H1 (cell line): ENCODE data around the gene KRT5. TPM values are rescaled to one million over a fixed set of nuclear protein-coding genes. Genes with fewer than 3 reads are reported as not detected.

Source experiments
- CTCF ChIA-PET: fragments of 300-600 bp; sonication (Branson Sonifier 250); formaldehyde crosslinking; loops from one replicate; lab custom pipeline; 2021; ENCODE audit not compliant: partially characterized antibody; lab: Charles Lee
- POLR2A ChIA-PET: fragments of 300-600 bp; sonication (Branson Sonifier 250); formaldehyde crosslinking; loops from one replicate; lab custom pipeline; 2021; ENCODE audit warnings: inconsistent platforms; ENCODE audit not compliant: partially characterized antibody; lab: Charles Lee
- DNase-seq, 2 experiments: peaks; one replicate each; pipeline versions ENCODE4 v3.0.0 to v3.0.0-alpha.2; 2010 to 2022; ENCODE audit warnings: low spot score in 2 of 2, low read depth in 1 of 2, mixed read lengths in 1 of 2
- FAIRE-seq: peaks from 2 replicates; lab custom pipeline; 2011; peaks lifted over from hg19 to GRCh38; lab: Jason Lieb, UNC
- H2AFZ ChIP-seq: 2 replicates; pipeline ENCODE4 v1.8.1; 2012; ENCODE audit warnings: low read length, inconsistent platforms
- H2AK5ac ChIP-seq: 2 replicates; pipeline ENCODE4 v1.6.1; 2013; ENCODE audit warnings: low read depth, low read length
- H2BK120ac ChIP-seq: replicated peaks from 2 replicates; pipeline ENCODE3; 2013; ENCODE audit warnings: low read depth, low read length, inconsistent platforms
- H2BK12ac ChIP-seq: 2 replicates; pipeline ENCODE4 v1.6.1; 2013; ENCODE audit warnings: low read depth, low read length
- H2BK15ac ChIP-seq: 2 replicates; pipeline ENCODE4 v1.6.1; 2013; ENCODE audit warnings: low read length
- H2BK20ac ChIP-seq: 2 replicates; pipeline ENCODE4 v1.6.1; 2013; ENCODE audit warnings: low read length
- H2BK5ac ChIP-seq: 2 replicates; pipeline ENCODE4 v1.6.1; 2013; ENCODE audit warnings: low read depth, low read length
- H3K14ac ChIP-seq: 2 replicates; pipeline ENCODE4 v1.6.1; 2013; ENCODE audit warnings: inconsistent platforms; ENCODE audit not compliant: insufficient read length
- H3K18ac ChIP-seq: 2 replicates; pipeline ENCODE4 v1.6.1; 2013; ENCODE audit warnings: low read length; ENCODE audit errors: extremely low read depth
- H3K23ac ChIP-seq: 2 replicates; pipeline ENCODE4 v1.6.1; 2013; ENCODE audit warnings: inconsistent platforms; ENCODE audit not compliant: insufficient read length
- H3K23me2 ChIP-seq: 2 replicates; pipeline ENCODE4 v1.6.1; 2013; ENCODE audit warnings: low read depth, low read length
- H3K27ac ChIP-seq: 2 replicates; pipeline ENCODE4 v1.6.1; 2011; ENCODE audit warnings: low read depth, low read length, inconsistent platforms
- H3K27me3 ChIP-seq, 4 experiments: replicated peaks in 1 of 4; 1 replicate in 1 of 4; 2 replicates in 3 of 4; pipeline versions ENCODE4 v1.6.1 to v1.8.1; 2011 to 2013; ENCODE audit warnings: low read length in 3 of 4, mild to moderate bottlenecking in 3 of 4, inconsistent platforms in 2 of 4, mixed read lengths in 2 of 4, moderate library complexity in 1 of 4; ENCODE audit not compliant: control insufficient read depth in 3 of 4, insufficient read depth in 3 of 4; ENCODE audit errors: extremely low read depth in 1 of 4
- H3K36me3 ChIP-seq, 4 experiments: 2 replicates each; pipeline versions ENCODE4 v1.6.1 to v1.8.1; 2011 to 2013; ENCODE audit warnings: mild to moderate bottlenecking in 4 of 4, low read length in 3 of 4, moderate library complexity in 2 of 4, control low read depth in 1 of 4, inconsistent platforms in 1 of 4; ENCODE audit not compliant: insufficient read depth in 4 of 4, control insufficient read depth in 2 of 4
- H3K4ac ChIP-seq: replicated peaks from 2 replicates; pipeline ENCODE3; 2013; ENCODE audit warnings: low read length, low read depth, mixed read lengths, inconsistent platforms; ENCODE audit not compliant: insufficient read length
- H3K4me1 ChIP-seq, 4 experiments: replicated peaks in 1 of 4; 1 replicate in 1 of 4; 2 replicates in 3 of 4; pipeline versions ENCODE4 v1.6.1 to v1.8.1; 2011 to 2013; ENCODE audit warnings: low read length in 3 of 4, inconsistent platforms in 2 of 4, mixed read lengths in 1 of 4; ENCODE audit not compliant: insufficient read depth in 4 of 4, control insufficient read depth in 3 of 4
- H3K4me2 ChIP-seq, 2 experiments: 2 replicates each; pipeline versions ENCODE4 v1.6.1 to v1.8.1; 2011 to 2013; ENCODE audit warnings: low read depth in 2 of 2, low read length in 2 of 2, control low read depth in 1 of 2, inconsistent platforms in 1 of 2, mild to moderate bottlenecking in 1 of 2; ENCODE audit not compliant: insufficient read depth in 1 of 2
- H3K4me3 ChIP-seq, 4 experiments: fragments of 200-600, 300-600 bp in 1 of 4; sonication (generic), shearing (Covaris generic), sonication (Bioruptor Twin) in 1 of 4; 2 replicates each; pipeline versions ENCODE4 v1.5.1 to v1.8.1; 2011 to 2016; ENCODE audit warnings: low read length in 4 of 4, low read depth in 3 of 4, control low read depth in 2 of 4, inconsistent platforms in 2 of 4, mild to moderate bottlenecking in 2 of 4, mixed read lengths in 1 of 4, moderate library complexity in 1 of 4; ENCODE audit not compliant: insufficient read depth in 2 of 4; ENCODE audit errors: extremely low read depth in 1 of 4
- H3K56ac ChIP-seq: replicated peaks from 2 replicates; pipeline ENCODE3; 2013; ENCODE audit warnings: low read depth, mild to moderate bottlenecking, mixed read lengths, low read length, inconsistent platforms; ENCODE audit not compliant: insufficient read length
- H3K79me1 ChIP-seq: 2 replicates; pipeline ENCODE4 v1.6.1; 2013; ENCODE audit warnings: low read depth, low read length, control low read depth
- H3K79me2 ChIP-seq, 2 experiments: 2 replicates each; pipeline versions ENCODE4 v1.6.1 to v1.8.1; 2012 to 2013; ENCODE audit warnings: low read length in 2 of 2, mild to moderate bottlenecking in 2 of 2, inconsistent platforms in 1 of 2; ENCODE audit not compliant: insufficient read depth in 2 of 2, control insufficient read depth in 1 of 2
- H3K9ac ChIP-seq, 4 experiments: replicated peaks in 1 of 4; 1 replicate in 1 of 4; 2 replicates in 3 of 4; pipeline versions ENCODE4 v1.6.1 to v1.8.1; 2011 to 2013; ENCODE audit warnings: low read depth in 3 of 4, low read length in 3 of 4, control low read depth in 2 of 4, mild to moderate bottlenecking in 2 of 4, moderate library complexity in 2 of 4, inconsistent platforms in 1 of 4; ENCODE audit errors: extremely low read depth in 1 of 4
- H3K9me3 ChIP-seq, 2 experiments: 2 replicates each; pipeline versions ENCODE4 v1.6.1 to v1.8.1; 2012 to 2013; ENCODE audit warnings: mild to moderate bottlenecking in 2 of 2, moderate library complexity in 2 of 2, control low read depth in 1 of 2, inconsistent platforms in 1 of 2, low read depth in 1 of 2, low read length in 1 of 2, mixed read lengths in 1 of 2; ENCODE audit not compliant: insufficient read depth in 2 of 2
- H4K20me1 ChIP-seq, 2 experiments: replicated peaks in 1 of 2; 2 replicates each; pipeline versions ENCODE3 to v1.8.1; 2011 to 2013; ENCODE audit warnings: inconsistent platforms in 2 of 2, low read length in 2 of 2, mild to moderate bottlenecking in 1 of 2; ENCODE audit not compliant: insufficient read depth in 2 of 2, control insufficient read depth in 1 of 2
- H4K5ac ChIP-seq: 2 replicates; pipeline ENCODE4 v1.6.1; 2013; ENCODE audit warnings: low read length, low read depth, mixed read lengths, inconsistent platforms; ENCODE audit not compliant: insufficient read length
- H4K8ac ChIP-seq: 2 replicates; pipeline ENCODE4 v1.8.0; 2013; ENCODE audit warnings: mild to moderate bottlenecking, moderate library complexity, low read length, inconsistent platforms; ENCODE audit not compliant: insufficient read depth; ENCODE audit errors: extremely low read depth
- H4K91ac ChIP-seq: replicated peaks from 2 replicates; pipeline ENCODE3; 2013; ENCODE audit warnings: low read length, mixed read lengths, inconsistent platforms; ENCODE audit not compliant: insufficient read length
- CBX8 ChIP-seq: fragments of 300-800, 300-1000 bp; sonication (generic); IDR thresholded peaks from 2 replicates; pipeline ENCODE4 v1.7.1; 2016; ENCODE audit warnings: low read depth, low read length, borderline replicate concordance
- CEBPB ChIP-seq: IDR thresholded peaks from 2 replicates; pipeline ENCODE4 v1.6.1; 2012; ENCODE audit warnings: low read depth, low read length
- CHD2 ChIP-seq: IDR thresholded peaks from 2 replicates; pipeline ENCODE4 v1.6.1; 2012; ENCODE audit warnings: low read length, improper control_type of control experiment
- CREB1 ChIP-seq: IDR thresholded peaks from 2 replicates; pipeline ENCODE4 v1.6.1; 2012; ENCODE audit warnings: inconsistent platforms
- CTBP2 ChIP-seq: IDR thresholded peaks from 2 replicates; pipeline ENCODE4 v1.7.0; 2011; ENCODE audit warnings: borderline replicate concordance, mild to moderate bottlenecking, moderate library complexity, mixed read lengths, low read length; ENCODE audit not compliant: insufficient read depth, insufficient read length
- GABPA ChIP-seq: IDR thresholded peaks from 2 replicates; pipeline ENCODE4 v1.6.1; 2011; ENCODE audit warnings: mild to moderate bottlenecking, low read length, moderate library complexity, borderline replicate concordance; ENCODE audit not compliant: insufficient read depth
- HDAC2 ChIP-seq, 2 experiments: fragments of 300-600 bp in 1 of 2; sonication (generic) in 1 of 2; IDR thresholded peaks; 2 replicates each; pipeline ENCODE4 v1.6.1; 2011 to 2012; ENCODE audit warnings: low read depth in 2 of 2, low read length in 2 of 2, mild to moderate bottlenecking in 2 of 2, moderate library complexity in 2 of 2, borderline replicate concordance in 1 of 2, inconsistent platforms in 1 of 2
- KDM1A ChIP-seq: fragments of 200-600, 300-600 bp; sonication (generic); IDR thresholded peaks from 2 replicates; pipeline ENCODE4 v1.7.1; 2016; ENCODE audit warnings: mild to moderate bottlenecking, low read length, borderline replicate concordance
- NANOG ChIP-seq: IDR thresholded peaks from 2 replicates; pipeline ENCODE4 v1.6.1; 2011; ENCODE audit warnings: low read length, low read depth, mild to moderate bottlenecking, inconsistent platforms; ENCODE audit not compliant: insufficient read depth, poor library complexity, severe bottlenecking
- POLR2AphosphoS5 ChIP-seq: IDR thresholded peaks from 2 replicates; pipeline ENCODE4 v1.6.1; 2011; ENCODE audit warnings: low read depth, low read length
- SAP30 ChIP-seq: fragments of 300-600 bp; sonication (generic); IDR thresholded peaks from 2 replicates; pipeline ENCODE4 v1.7.1; 2012; ENCODE audit warnings: low read length, moderate library complexity, mild to moderate bottlenecking, inconsistent platforms; ENCODE audit not compliant: insufficient read depth, insufficient replicate concordance
- SIX5 ChIP-seq: IDR thresholded peaks from 2 replicates; pipeline ENCODE4 v1.6.1; 2011; ENCODE audit warnings: mild to moderate bottlenecking, low read depth, low read length
- SP1 ChIP-seq: IDR thresholded peaks from 2 replicates; pipeline ENCODE4 v1.6.1; 2011; ENCODE audit warnings: low read depth, low read length
- TCF12 ChIP-seq: IDR thresholded peaks from 2 replicates; pipeline ENCODE4 v1.6.1; 2011; ENCODE audit warnings: low read depth, mild to moderate bottlenecking, low read length
- TEAD4 ChIP-seq: IDR thresholded peaks from 2 replicates; pipeline ENCODE4 v1.6.1; 2012; ENCODE audit warnings: low read depth, low read length, inconsistent platforms, mixed read lengths
- WGBS, 2 experiments: shearing (Covaris generic) in 1 of 2; methylation state at CpG; one replicate each; pipeline versions ENCODE4 v1.1.6 to v1.1.7; 2013 to 2015; ENCODE audit warnings: low lambda C conversion rate in 2 of 2, mixed read lengths in 2 of 2, inconsistent platforms in 1 of 2, low coverage in 1 of 2, missing lambda C conversion rate in 1 of 2; ENCODE audit not compliant: insufficient replicate concordance in 2 of 2, insufficient coverage in 1 of 2, insufficient read length in 1 of 2; ENCODE audit errors: extremely low coverage in 1 of 2, missing lambda C conversion rate in 1 of 2; 5-methylcytosine and 5-hydroxymethylcytosine counted together
- polyA plus RNA-seq, 7 experiments: library from polyadenylated mRNA; depleted of rRNA in 3 of 7; stranded (reverse) in 5 of 7; unstranded in 2 of 7; fragments of >200 nt in 5 of 7; fragments of 200-250 nt in 2 of 7; gene quantifications; 1 replicate in 5 of 7; 2 replicates in 1 of 7; 4 replicates in 1 of 7; pipeline versions ENCODE4 v1.2.1 to v1.2.3, GENCODE V29; 2011 to 2013; ENCODE audit warnings: missing spikeins in 2 of 7, mixed read lengths in 2 of 7
- total RNA-seq: library from RNA; stranded (reverse); fragmentation: NEBNext Ultra II Directional; extraction: Animal tissue kit (Norgen Biotek cat#: 25700); gene quantifications from 2 replicates; pipeline ENCODE4 v1.2.1, GENCODE V29; 2021

KRT5 gene
- total and polyA plus RNA-seq, 2 of the 8 experiments (the other 6 are each of a cell fraction or from before 2014, with no cell fraction given) = 0.18 TPM; not detected in 1

- no peaks in the 10 kb centered on the region for H3K23me2 ChIP-seq
- no peak overlapping the region for H2BK12ac ChIP-seq
- no peak overlapping the region for H4K8ac ChIP-seq
- H3K36me3 ChIP-seq = no peaks in the 10 kb centered on the region
- H4K5ac ChIP-seq = no peak overlapping the region
- WGBS, 2 experiments = 94% methylated on average over 4 of the region's 4 CpGs; no CpG with 5 or more reads in 1 of the 2 experiments
- H3K9me3 ChIP-seq = no peaks in the 10 kb centered on the region
- H2BK20ac ChIP-seq = no peak overlapping the region
- H2BK120ac ChIP-seq = no peak overlapping the region
- H3K4ac ChIP-seq = no peak overlapping the region
- no peak overlapping the region for H3K23ac ChIP-seq
- H2BK15ac ChIP-seq = no peak overlapping the region
- H3K9ac ChIP-seq = no peak overlapping the region
- H4K91ac ChIP-seq = no peak overlapping the region
- DNase-seq (no peak), FAIRE-seq (no peak)
- no peak overlapping the region for H3K56ac ChIP-seq
- H3K4me3 ChIP-seq = no peak overlapping the region
- no peak overlapping the region for H2AFZ ChIP-seq
- no peak overlapping the region for H3K14ac ChIP-seq
- H3K27ac ChIP-seq = no peak overlapping the region
- H3K79me2 ChIP-seq = no peaks in the 10 kb centered on the region
- H3K4me1 ChIP-seq = no peaks in the 10 kb centered on the region
- no peak overlapping the region for H3K18ac ChIP-seq
- H3K4me2 ChIP-seq = no peak overlapping the region
- POLR2A ChIA-PET = interaction anchor here (0.6 kb wide), 1 partner anchor 110 kb away, joined by 3 read pairs; no protein-coding TSS in a partner anchor
- no peak overlapping the region for H2AK5ac ChIP-seq
- CTCF ChIA-PET = interaction anchor here (1.2 to 8.3 kb wide), 10 partner anchors 10 to 309 kb away, joined by 3 to 47 read pairs (median 6); no protein-coding TSS in a partner anchor
- no peaks in the 10 kb centered on the region for H4K20me1 ChIP-seq
- no peaks in the 10 kb centered on the region for H3K79me1 ChIP-seq
- H3K27me3 ChIP-seq = no peaks in the 10 kb centered on the region
- no peak overlapping the region for H2BK5ac ChIP-seq
- TF ChIP-seq CREB1 (no peak), KDM1A (no peak), POLR2AphosphoS5 (no peak), CEBPB (no peak), HDAC2 (IDR thresholded peaks at IDR 0.05; ENCODE audit: borderline replicate concordance in 1 of 2, low read depth in 2 of 2, low read length in 2 of 2) (no peak), CTBP2 (no peak), GABPA (no peak), CBX8 (no peak), TCF12 (no peak), TEAD4 (no peak), SAP30 (no peak), SIX5 (no peak), CHD2 (no peak), NANOG (no peak), SP1 (no peak)
These were observed 39.8 kb upstream of the KRT5 start for GRCh38 chr12:52559979-52560378.
